Hindlimb muscle (tissue), 1 donor: ENCODE results near the gene EGR2. TPM values are rescaled to one million over a fixed set of nuclear protein-coding genes. Genes with fewer than 3 reads are reported as not detected.
"Not testable (repeated sequence)": the region's sequence is repeated elsewhere in the genome, so short reads cannot be mapped to it uniquely, and the experiment has no call there.

Experiments
- DNase-seq: peaks from one replicate; pipeline ENCODE4 v3.0.0-alpha.2; 2013
- polyA plus RNA-seq: library from polyadenylated mRNA; unstranded; fragments of 120-200 nt; gene quantifications from one replicate; pipeline ENCODE4 v1.2.1, GENCODE V29; 2013; ENCODE audit not compliant: insufficient read length

EGR2 gene
- polyA plus RNA-seq, 1 donor: 2.6 TPM

- DNase-seq: no peak
Observed at GRCh38 chr10:62792261-62792660, 23.9 kb downstream of the EGR2 start.

GRCh38 chr10:62790571-62790970, 25.6 kb downstream of the EGR2 start:
- no peak for DNase-seq

- no peak for DNase-seq
Observed at GRCh38 chr10:62790019-62790555, 26.1 kb downstream of the EGR2 start.

- DNase-seq: peak; percentile 32
Observed at GRCh38 chr10:62788861-62789467, 27.2 kb downstream of the EGR2 start.

- not testable (repeated sequence) for DNase-seq
Observed at GRCh38 chr10:62788285-62788684, 27.9 kb downstream of the EGR2 start.

GRCh38 chr10:62784537-62784936, 31.6 kb downstream of the EGR2 start:
- DNase-seq: not testable (repeated sequence)

- no peak for DNase-seq
Observed at GRCh38 chr10:62779487-62780248, 36.5 kb downstream of the EGR2 start.

- no peak for DNase-seq
Observed at GRCh38 chr10:62778125-62778524, 38.0 kb downstream of the EGR2 start.

- DNase-seq: peak; percentile 26
Observed at GRCh38 chr10:62772186-62772974, 43.8 kb downstream of the EGR2 start.

- DNase-seq: no peak
Observed at GRCh38 chr10:62769574-62770242, 46.5 kb downstream of the EGR2 start.

GRCh38 chr10:62766386-62766785, 49.8 kb downstream of the EGR2 start:
- no peak for DNase-seq

GRCh38 chr10:62765726-62766125, 50.4 kb downstream of the EGR2 start:
- no peak for DNase-seq

GRCh38 chr10:62764011-62764410, 52.2 kb downstream of the EGR2 start:
- DNase-seq: no peak

- no peak for DNase-seq
Observed at GRCh38 chr10:62763155-62763554, 53.0 kb downstream of the EGR2 start.

Other genes starting within 250 kb of the EGR2 start
- gene ADO, start 11.6 kb downstream of the EGR2 start, polyA plus RNA-seq: 13.3 TPM